SK-N-SH (cell line): Measurements from ENCODE around the gene CACNG7.

Experiments
- JUND ChIP-seq: IDR thresholded peaks from 2 replicates; pipeline ENCODE4 v1.4.0; 2012
- POLR2AphosphoS5 ChIP-seq: IDR thresholded peaks from 2 replicates; pipeline ENCODE4 v1.6.1; 2012; ENCODE audit warnings: low read depth, low read length
- TF ChIP-seq, protein P1 (sequence below): fragments of 200-600 bp; sonication (generic); IDR thresholded peaks from 2 replicates; pipeline ENCODE4 v1.6.1; 2017; ENCODE audit warnings: antibody characterized with exemption, mild to moderate bottlenecking, moderate library complexity
- TF ChIP-seq, protein P2 (sequence below): fragments of 150-350 bp; IDR thresholded peaks from 2 replicates; pipeline ENCODE4 v1.6.1; 2016; ENCODE audit warnings: mild to moderate bottlenecking, low read depth, low read length
- TF ChIP-seq, protein P3 (sequence below): IDR thresholded peaks from 2 replicates; pipeline ENCODE4 v1.4.0; 2012; ENCODE audit warnings: low read depth

DNA sequence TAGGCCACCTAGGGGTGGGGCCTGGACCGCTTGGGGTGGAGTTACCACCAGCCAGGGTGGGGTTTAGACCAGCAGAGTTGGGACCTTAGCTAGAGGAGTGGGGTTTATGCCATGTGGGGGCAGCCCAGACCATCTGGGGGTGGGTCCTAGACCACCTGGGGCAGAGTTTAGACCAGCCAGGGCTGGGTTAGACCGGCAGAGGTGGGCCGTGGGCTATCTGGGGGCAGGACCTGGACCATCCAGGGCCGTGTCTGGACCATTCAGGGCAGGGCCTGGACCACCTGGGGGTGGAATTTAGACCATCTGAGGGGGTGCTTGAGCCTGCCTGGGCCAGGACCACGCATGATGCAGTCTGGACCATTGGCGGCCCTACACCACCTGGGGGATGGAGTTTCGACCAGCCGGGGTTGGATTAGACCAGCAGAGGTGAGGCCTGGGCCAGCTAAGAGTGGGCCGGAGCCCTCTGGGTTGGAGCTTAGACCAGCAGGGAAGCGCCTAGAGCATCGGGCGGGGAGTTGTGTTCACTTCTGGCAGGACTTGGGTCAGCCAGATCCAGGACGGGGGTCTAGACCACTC, 72.4 kb downstream of the CACNG7 start:
- TF ChIP-seq, protein P1, sequence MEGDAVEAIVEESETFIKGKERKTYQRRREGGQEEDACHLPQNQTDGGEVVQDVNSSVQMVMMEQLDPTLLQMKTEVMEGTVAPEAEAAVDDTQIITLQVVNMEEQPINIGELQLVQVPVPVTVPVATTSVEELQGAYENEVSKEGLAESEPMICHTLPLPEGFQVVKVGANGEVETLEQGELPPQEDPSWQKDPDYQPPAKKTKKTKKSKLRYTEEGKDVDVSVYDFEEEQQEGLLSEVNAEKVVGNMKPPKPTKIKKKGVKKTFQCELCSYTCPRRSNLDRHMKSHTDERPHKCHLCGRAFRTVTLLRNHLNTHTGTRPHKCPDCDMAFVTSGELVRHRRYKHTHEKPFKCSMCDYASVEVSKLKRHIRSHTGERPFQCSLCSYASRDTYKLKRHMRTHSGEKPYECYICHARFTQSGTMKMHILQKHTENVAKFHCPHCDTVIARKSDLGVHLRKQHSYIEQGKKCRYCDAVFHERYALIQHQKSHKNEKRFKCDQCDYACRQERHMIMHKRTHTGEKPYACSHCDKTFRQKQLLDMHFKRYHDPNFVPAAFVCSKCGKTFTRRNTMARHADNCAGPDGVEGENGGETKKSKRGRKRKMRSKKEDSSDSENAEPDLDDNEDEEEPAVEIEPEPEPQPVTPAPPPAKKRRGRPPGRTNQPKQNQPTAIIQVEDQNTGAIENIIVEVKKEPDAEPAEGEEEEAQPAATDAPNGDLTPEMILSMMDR = no peak
- TF ChIP-seq, protein P2, sequence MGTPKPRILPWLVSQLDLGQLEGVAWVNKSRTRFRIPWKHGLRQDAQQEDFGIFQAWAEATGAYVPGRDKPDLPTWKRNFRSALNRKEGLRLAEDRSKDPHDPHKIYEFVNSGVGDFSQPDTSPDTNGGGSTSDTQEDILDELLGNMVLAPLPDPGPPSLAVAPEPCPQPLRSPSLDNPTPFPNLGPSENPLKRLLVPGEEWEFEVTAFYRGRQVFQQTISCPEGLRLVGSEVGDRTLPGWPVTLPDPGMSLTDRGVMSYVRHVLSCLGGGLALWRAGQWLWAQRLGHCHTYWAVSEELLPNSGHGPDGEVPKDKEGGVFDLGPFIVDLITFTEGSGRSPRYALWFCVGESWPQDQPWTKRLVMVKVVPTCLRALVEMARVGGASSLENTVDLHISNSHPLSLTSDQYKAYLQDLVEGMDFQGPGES = no peak
- TF ChIP-seq POLR2AphosphoS5 (no peak), JUND (no peak)
- TF ChIP-seq, protein P3, sequence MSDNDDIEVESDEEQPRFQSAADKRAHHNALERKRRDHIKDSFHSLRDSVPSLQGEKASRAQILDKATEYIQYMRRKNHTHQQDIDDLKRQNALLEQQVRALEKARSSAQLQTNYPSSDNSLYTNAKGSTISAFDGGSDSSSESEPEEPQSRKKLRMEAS = no peak
